DMS79 (cell line): ENCODE measurements around the gene CAMTA1.
A peak's percentile ranks its signal among the peaks of the same experiment; 100 is the strongest.

Experiments
- DNase-seq: peaks from one replicate; lab custom pipeline; 2025; lab: John Stamatoyannopoulos, UW

Gene CAMTA1

GRCh38 chr1:7495962-7496361 is 710.7 kb downstream of the CAMTA1 start:
- peak; percentile 18 for DNase-seq

- DNase-seq = no peak
These were observed 711.9 kb downstream of the CAMTA1 start for GRCh38 chr1:7497107-7497637.

GRCh38 chr1:7500381-7501083 is 715.3 kb downstream of the CAMTA1 start:
- DNase-seq = no peak

- no peak for DNase-seq
These were observed 715.8 kb downstream of the CAMTA1 start for GRCh38 chr1:7501084-7501491.

- DNase-seq = no peak
These were observed 716.7 kb downstream of the CAMTA1 start for GRCh38 chr1:7501723-7502603.

GRCh38 chr1:7503691-7504437 is 718.6 kb downstream of the CAMTA1 start:
- no peak for DNase-seq

- no peak for DNase-seq
These were observed 719.1 kb downstream of the CAMTA1 start for GRCh38 chr1:7504438-7504720.

- no peak for DNase-seq
These were observed 720.0 kb downstream of the CAMTA1 start for GRCh38 chr1:7505094-7505770.

- DNase-seq = no peak
These were observed 720.7 kb downstream of the CAMTA1 start for GRCh38 chr1:7505771-7506453.

- no peak for DNase-seq
These were observed 721.4 kb downstream of the CAMTA1 start for GRCh38 chr1:7506454-7507284.

- DNase-seq = no peak
These were observed 722.2 kb downstream of the CAMTA1 start for GRCh38 chr1:7507285-7508019.

- no peak for DNase-seq
These were observed 723.0 kb downstream of the CAMTA1 start for GRCh38 chr1:7508052-7508933.

- no peak for DNase-seq
These were observed 723.8 kb downstream of the CAMTA1 start for GRCh38 chr1:7508934-7509519.

GRCh38 chr1:7509598-7509997 is 724.3 kb downstream of the CAMTA1 start:
- no peak for DNase-seq

- no peak for DNase-seq
These were observed 725.2 kb downstream of the CAMTA1 start for GRCh38 chr1:7510389-7510931.

- no peak for DNase-seq
These were observed 726.1 kb downstream of the CAMTA1 start for GRCh38 chr1:7511381-7511780.

- DNase-seq = no peak
These were observed 727.8 kb downstream of the CAMTA1 start for GRCh38 chr1:7513081-7513480.

- no peak for DNase-seq
These were observed 729.9 kb downstream of the CAMTA1 start for GRCh38 chr1:7515175-7515574.
